Activated T-cell treated with anti-CD3 and anti-CD28 coated beads for 24 hours (primary cell): ENCODE results near the gene EPHX1.

Source experiments
- DNase-seq: peaks from one replicate; pipeline ENCODE4 v3.0.0-alpha.2; 2020; ENCODE audit warnings: low read depth

The EPHX1 gene

GRCh38 chr1:225842788-225843425, 33.0 kb downstream of the EPHX1 start:
- no peak for DNase-seq

- no peak for DNase-seq
Measured at GRCh38 chr1:225843426-225843795, 33.5 kb downstream of the EPHX1 start.

GRCh38 chr1:225844236-225845061, 34.5 kb downstream of the EPHX1 start:
- DNase-seq, result no peak

- DNase-seq, result no peak
Measured at GRCh38 chr1:225845097-225845496, 35.2 kb downstream of the EPHX1 start.

- DNase-seq, result no peak
Measured at GRCh38 chr1:225845571-225846259, 35.8 kb downstream of the EPHX1 start.

- DNase-seq, result no peak
Measured at GRCh38 chr1:225846331-225847310, 36.7 kb downstream of the EPHX1 start.

- no peak for DNase-seq
Measured at GRCh38 chr1:225847610-225848009, 37.7 kb downstream of the EPHX1 start.

GRCh38 chr1:225848030-225848955, 38.4 kb downstream of the EPHX1 start:
- no peak for DNase-seq

GRCh38 chr1:225849925-225850324, 40.0 kb downstream of the EPHX1 start:
- no peak for DNase-seq

- no peak for DNase-seq
Measured at GRCh38 chr1:225850370-225850769, 40.4 kb downstream of the EPHX1 start.

GRCh38 chr1:225851805-225852204, 41.9 kb downstream of the EPHX1 start:
- DNase-seq, result no peak

- no peak for DNase-seq
Measured at GRCh38 chr1:225852413-225853124, 42.6 kb downstream of the EPHX1 start.

GRCh38 chr1:225853441-225853840, 43.5 kb downstream of the EPHX1 start:
- no peak for DNase-seq

- no peak for DNase-seq
Measured at GRCh38 chr1:225855503-225856300, 45.8 kb downstream of the EPHX1 start.

- DNase-seq, result no peak
Measured at GRCh38 chr1:225857256-225857655, 47.3 kb downstream of the EPHX1 start.

GRCh38 chr1:225859151-225859550, 49.2 kb downstream of the EPHX1 start:
- no peak for DNase-seq

GRCh38 chr1:225860107-225860506, 50.2 kb downstream of the EPHX1 start:
- no peak for DNase-seq

GRCh38 chr1:225860876-225861441, 51.0 kb downstream of the EPHX1 start:
- DNase-seq, result no peak
